HG03521 (cell line): ENCODE results near the gene FZD4.
A peak's percentile ranks its signal among the peaks of the same experiment; 100 is the strongest.
"Not testable (repeated sequence)": the region's sequence is repeated elsewhere in the genome, so short reads cannot be mapped to it uniquely, and the experiment has no call there.

Source experiments
- ATAC-seq: cut with Tn5 transposase; IDR thresholded peaks from one replicate; pipeline ENCODE4 v1.9.1; 2021; ENCODE audit warnings: mild to moderate bottlenecking, moderate library complexity; ENCODE audit not compliant: unreplicated experiment

The FZD4 gene

DNA sequence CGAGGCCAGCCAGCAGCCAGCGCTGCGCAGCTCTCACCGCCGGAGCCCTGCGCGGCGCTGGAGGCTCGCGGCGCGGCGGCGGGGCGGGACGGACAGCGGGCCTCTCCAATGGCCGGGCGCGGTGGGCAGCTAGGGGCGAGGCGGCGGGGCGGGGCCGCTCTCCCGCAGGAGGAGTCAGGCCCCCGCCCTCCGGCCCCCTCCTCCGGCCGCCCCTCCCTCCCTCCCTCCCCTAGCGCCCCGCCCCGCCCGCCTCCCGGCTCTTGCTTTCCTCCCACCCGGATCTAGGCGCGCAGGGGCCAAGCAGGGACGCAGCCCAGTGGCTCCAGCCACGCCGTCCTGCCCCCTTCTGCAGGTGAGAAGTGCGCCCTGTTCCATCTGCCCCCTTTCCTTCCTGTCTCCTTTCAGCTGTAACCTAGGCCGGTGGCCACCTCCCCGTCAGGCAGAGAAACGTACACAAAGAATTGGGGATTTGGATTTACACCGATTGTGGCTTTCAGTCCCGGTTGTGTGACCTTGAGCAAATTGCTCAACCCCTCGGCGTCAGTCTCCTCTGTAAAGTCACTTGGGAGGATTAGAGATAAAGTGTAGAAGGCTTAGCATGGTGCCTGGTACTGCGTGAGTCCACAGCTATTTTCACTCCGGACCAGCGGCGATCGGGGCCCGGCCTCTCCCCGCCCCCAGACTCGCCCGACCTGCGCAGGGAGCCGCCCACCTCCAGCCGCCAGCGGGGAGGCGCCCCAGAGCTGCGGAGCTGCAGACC is at the start of gene FZD4:
FZD4 (minus strand) TSS at position 35 of the 760 bp plus-strand sequence. CDS start 310 bp downstream, outside the sequence.
- ATAC-seq = peak; percentile 96

DNA sequence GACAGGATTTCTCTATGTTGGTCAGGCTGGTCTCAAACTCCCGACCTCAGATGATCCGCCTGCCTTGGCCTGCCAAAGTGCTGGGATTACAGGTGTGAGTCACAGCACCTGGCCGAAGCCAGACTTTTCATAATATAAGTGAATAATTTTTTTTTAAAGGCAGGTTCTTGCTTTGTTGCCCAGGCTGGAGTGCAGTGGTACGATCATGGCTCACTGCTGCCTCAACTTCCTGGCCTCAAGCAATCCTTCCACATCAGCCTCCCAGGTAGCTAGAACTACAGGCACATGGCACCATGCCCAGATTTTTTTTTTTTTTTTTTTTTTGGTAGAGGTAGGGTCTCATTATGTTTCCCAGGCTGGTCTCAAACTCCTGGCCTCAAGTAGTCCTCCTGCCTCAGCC is 49.1 kb upstream of the FZD4 start:
- not testable (repeated sequence) for ATAC-seq

DNA sequence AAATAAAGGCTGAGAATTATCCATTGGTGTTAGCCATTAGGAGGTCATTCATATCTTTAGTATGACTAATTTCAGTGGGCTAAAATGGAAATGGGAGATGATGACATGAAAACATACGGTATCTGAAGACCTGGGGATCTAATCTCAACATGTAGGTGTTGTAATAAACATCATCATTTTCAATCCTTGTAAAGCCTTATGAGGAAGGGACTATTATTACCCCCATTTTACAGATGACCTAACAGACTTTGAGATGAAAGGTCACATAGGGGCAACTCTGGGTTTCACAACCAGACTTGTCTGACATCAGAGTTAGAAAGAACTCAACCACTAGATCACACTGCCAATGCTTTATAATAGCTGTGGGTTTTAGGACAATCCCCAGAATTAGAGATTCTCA is 47.7 kb upstream of the FZD4 start:
- ATAC-seq = no peak

DNA sequence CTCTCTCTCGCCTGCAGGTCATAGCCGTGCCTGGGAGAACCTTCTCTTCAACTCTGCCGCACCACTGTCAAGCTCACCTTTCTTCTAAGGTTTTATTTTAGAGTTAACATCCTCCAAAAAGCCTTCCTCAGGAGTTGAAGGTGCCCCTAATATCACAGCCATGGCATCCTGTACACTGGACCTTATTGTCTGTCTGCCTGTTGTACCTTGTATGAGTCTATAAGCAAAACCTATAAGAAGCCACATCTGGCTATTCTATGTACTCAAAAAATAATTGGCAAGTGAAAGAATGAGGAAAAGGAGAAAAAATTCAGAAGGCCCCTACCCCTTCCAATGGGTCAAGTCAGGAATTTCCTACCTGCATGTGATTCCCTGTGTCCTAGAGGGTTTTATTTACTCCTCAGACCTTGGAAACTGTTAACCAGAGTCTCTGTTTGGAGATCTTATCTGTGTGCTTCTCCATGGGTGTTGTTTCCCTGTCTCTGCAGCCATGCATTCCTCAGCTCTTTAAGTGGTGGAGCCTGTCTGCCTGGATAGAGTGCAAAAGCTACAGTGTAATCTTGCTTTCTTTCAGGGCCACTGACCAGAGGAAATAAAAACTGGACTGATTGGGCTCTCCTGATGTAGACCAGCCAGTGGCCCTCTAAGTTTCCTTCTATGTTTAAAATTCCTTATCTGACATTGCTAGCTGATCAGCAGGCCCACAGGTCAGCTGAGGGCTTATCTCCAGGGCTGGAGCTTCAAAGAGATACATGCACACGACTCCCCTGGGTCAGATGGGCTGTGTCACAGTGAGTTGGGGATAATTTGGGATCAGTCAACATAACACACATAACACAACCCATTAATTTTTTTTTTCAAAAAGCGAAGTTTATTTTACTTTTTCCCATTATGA is 44.9 kb upstream of the FZD4 start:
- no peak for ATAC-seq

DNA sequence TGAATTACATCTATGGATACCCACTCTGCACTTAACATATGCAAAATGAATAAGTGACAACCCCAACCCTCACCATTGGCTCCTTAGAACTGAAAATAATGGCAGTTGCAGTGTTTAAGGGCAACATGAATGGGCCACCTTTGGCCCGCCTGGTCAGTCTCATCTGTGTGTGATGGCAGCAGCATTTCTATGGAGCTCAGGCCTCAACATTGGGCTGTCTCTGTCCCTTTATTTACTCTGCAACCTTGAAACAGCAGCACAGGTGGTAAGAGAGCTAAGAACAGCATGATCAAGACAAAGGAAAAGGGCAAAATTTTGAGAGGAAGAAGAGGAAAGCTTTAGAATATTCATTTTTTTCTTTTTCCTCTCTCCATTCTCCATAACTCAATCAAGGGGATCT is 44.2 kb upstream of the FZD4 start:
- ATAC-seq = no peak

GRCh38 chr11:86996953-86997570 is 41.9 kb upstream of the FZD4 start:
- no peak for ATAC-seq

- ATAC-seq = no peak
Measured at GRCh38 chr11:86993031-86993430, 37.8 kb upstream of the FZD4 start.

DNA sequence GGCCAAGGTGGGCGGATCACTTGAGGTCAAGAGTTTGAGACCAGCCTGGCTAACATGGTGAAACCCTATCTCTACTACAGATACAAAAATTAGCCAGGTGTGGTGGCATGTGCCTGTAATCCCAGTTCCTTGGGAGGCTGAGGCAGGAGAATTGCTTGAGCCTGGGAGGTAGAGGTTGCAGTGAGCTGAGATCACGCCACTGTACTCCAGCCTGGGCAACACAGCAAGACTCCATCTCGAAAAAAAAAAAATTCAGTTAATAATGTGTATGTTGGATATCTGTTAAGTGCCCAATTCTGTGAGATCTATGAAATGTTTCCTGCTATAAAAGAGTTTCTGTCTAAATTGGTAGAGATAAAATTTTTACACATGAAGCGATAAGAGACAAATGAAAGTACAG is 37.1 kb upstream of the FZD4 start:
- not testable (repeated sequence) for ATAC-seq

DNA sequence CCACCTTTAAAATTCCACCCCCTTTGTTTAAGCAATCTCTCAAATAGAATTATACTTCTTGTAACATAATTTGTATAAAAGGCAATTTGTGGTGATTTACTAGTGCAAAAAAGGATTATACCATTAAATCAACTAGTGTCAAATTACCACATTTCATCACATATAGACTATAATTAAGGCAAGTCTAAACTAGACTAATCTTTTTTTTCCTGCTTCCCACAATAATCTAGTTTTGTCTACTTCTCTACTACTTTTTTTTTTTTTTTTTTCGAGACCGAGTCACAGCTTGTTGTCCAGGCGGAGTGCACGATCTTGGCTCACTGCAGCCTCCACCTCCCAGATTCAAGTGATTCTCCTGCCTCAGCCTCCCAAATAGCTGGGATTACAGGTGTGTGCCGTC is 36.1 kb upstream of the FZD4 start:
- no peak for ATAC-seq

- no peak for ATAC-seq
Measured at GRCh38 chr11:86990515-86990914, 35.3 kb upstream of the FZD4 start.

DNA sequence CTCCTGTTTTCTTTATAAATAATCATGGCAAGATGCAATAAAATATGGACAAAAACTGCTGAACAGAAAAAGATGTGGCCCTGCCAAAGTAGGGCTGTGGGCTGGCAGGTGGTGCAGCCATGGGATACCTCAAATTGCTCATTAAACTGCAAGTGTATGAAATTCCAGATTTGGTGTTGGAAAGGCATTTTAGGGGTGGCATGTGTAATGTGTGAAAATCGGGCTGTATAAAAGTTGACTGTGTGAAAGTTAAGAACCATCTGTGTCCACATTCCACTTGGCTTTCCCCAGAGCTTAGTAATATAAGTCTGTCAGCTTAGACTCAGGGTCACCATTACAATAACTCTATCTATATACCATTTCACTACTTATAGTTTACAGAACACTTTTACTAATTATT is 34.8 kb upstream of the FZD4 start:
- no peak for ATAC-seq

DNA sequence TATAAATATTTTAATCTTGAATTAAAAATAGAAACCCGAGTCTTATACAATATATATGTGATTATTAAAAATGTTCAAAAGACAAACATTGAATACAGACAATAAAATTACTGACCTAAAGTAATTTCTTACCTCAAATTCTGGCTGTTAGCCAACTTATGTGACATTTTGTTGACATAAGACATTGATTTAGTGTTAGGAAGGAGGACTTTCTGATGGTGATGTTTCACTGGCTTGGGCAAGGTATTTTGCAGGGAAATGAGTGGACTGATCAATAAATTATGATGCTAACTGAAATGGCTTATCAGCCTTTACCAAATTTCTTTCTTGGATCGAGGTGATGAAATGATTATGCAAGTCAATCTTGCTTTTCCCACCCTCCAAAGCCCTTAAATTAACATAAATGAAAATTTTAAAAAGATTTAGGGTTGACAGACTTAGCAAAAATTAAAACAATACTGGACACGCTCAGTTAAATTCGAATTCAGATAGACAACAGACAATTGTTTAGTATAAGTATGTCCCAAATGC is 33.2 kb upstream of the FZD4 start:
- ATAC-seq = no peak

DNA sequence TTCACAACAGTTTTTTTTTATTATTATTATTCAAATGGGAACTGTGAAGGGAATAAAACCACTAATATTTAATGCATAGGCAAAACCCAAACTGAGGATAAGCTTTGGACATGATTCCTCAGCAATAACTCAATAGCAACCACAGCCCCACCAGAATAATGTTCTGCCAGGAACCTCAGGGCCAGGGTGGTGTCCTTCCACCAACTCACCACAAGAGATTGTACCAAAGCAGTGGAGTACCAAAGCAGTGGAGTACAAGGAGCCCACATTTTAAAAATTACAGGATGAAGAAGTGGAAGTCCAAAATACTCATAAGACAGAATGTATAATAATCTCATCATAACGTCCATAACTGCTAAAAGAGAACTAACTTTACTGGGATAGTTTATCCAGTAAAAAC is 32.5 kb upstream of the FZD4 start:
- no peak for ATAC-seq

DNA sequence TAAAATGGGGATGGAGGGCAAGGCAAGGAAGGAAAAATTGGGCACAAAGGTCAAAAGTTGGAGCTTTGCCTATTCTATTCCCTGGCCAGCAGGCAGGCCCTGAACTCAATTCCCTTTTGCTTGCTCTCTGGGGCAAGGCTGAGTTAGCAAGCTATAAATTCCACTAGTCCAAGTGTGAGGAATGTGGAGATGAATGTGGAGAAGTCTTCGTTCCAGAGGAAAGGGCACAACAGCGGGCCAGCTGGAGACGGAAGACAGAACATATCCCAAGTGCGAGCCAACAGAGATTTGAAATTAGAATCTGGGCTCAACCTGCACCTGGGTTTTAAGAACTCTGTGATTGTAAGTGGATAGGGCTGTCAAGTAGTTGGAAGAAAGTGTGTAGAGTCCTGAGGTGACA is 29.5 kb upstream of the FZD4 start:
- no peak for ATAC-seq

DNA sequence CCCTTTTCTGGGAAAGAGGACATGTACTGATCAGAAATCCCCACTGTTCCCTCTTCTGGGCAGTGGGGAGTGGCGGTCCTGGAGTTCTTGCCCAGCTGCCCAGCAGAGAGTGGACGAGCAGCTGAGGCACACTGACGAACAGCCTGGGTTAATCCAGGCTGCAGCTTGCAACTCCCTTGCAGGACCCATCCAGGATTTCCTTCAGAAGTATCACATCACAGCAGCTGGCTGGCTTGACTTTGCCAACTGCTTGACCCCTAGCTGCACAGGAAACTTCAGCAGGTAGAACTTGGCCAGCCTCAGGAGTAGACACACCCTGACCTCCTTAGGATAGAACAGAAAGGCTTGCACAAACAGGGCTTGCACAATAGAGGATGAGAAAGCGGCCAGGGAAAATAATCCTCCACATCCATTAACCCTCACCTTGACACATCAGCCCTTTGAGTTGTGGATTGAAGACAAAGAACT is 27.9 kb upstream of the FZD4 start:
- ATAC-seq = no peak

DNA sequence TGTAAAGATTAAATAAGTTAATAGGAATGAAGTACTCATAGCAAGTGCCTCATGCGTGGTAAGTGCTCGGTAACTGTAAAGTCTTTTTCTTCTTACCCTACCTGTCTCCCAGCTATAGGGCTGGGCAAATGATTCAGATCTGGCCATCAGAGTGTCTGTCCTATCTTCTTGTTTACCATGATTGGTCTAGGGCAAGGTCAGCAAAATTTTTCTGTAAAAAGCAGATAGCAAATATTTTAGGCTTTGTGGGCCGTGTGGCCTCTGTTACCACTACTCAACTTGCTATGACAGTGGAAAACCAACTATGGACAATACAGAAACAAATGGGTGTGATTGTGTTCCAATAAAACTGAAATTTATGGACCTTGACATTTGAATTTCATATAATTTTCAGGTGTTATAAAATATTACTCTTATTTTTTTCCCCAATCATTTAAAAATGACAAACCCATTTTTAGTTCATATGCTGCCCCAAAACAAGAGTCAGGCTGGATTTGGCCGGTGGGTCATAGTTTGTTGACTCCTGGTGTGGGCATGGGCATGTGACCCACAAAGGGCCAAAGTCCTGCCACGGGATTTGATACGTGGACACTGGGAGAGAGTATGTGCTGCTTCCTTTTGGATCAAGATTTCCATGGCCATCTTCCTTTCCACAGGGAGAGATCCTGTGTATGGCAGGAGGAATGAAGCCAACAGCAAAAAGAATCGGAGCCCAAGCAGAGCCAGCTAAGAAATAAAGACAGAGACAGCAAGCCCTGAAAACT is 26.8 kb upstream of the FZD4 start:
- no peak for ATAC-seq

GRCh38 chr11:86980086-86980796 is 25.0 kb upstream of the FZD4 start:
- no peak for ATAC-seq

DNA sequence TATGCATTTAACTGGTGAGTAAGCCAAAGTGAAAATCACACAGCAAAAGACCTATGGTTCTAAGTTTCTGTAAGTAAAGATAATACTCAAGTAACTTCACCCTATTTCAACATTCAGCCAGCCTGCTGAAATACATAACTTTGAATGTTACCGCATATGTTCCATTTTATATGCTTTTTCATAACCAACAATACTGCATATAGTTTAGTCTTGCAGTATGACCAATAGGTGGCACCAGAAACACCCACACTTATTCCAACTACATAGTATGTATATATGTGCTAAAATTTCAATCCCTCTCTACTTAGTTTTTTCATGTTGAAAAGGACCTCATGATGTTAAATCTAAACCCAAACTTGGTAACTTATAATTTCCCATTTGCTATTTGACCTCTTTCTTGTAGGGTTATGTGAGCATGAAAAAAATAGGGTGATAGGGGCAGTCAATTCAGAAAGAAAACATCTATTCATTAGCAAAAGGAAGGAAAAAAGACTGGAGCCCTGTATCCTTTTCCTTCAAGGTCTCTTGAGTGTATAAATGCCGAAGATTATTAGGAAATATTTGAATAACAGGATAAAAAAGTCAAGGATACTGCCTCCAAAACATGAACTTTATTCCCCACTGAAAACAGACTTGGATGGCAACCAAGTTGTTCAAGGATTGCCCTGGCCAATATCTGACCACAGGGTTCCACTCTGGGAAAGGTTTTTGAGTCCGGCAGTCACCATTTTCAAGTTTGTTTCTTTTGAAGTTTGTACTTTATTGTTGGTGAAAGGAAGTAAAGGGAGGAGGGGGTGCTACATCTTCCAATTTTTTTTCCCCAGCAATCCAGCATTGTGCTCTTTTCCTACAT is 23.8 kb upstream of the FZD4 start:
- no peak for ATAC-seq

GRCh38 chr11:86978247-86978646 is 23.1 kb upstream of the FZD4 start:
- no peak for ATAC-seq
